ENCODE data around the gene MGP.

The MGP gene

DNA sequence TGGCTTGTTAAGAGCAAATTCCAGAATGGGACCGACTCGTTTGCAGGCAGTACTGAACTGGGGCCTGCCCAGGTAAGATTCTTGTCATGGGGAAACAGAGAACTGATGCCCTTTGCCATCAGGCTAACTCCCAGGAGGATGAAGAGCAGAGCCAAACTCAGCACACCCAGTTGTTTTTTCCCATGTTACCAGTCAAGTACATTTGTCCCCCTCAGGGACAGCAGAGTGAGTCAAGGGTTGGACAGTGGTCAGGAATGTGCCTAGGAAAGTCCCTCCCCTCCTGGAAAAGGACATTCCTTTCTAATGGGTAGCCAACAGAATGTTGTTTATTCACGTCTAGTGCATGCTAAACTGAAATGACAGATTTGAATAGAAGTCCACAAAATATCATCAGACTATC lies 43.9 kb downstream of the MGP start:
- DNase-seq (ENCODE audit: low read depth) = peak; percentile 68
- no peak overlapping the region for H3K4me3 ChIP-seq (ENCODE audit: low read length)
- TF ChIP-seq, protein P1, sequence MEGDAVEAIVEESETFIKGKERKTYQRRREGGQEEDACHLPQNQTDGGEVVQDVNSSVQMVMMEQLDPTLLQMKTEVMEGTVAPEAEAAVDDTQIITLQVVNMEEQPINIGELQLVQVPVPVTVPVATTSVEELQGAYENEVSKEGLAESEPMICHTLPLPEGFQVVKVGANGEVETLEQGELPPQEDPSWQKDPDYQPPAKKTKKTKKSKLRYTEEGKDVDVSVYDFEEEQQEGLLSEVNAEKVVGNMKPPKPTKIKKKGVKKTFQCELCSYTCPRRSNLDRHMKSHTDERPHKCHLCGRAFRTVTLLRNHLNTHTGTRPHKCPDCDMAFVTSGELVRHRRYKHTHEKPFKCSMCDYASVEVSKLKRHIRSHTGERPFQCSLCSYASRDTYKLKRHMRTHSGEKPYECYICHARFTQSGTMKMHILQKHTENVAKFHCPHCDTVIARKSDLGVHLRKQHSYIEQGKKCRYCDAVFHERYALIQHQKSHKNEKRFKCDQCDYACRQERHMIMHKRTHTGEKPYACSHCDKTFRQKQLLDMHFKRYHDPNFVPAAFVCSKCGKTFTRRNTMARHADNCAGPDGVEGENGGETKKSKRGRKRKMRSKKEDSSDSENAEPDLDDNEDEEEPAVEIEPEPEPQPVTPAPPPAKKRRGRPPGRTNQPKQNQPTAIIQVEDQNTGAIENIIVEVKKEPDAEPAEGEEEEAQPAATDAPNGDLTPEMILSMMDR (conservative IDR thresholded peaks at IDR 0.05; ENCODE audit: low read length) = no peak

GRCh38 chr12:14840616-14841015 lies 45.0 kb downstream of the MGP start:
- DNase-seq (ENCODE audit: low read depth) = no peak

GRCh38 chr12:14839262-14839661 lies 46.4 kb downstream of the MGP start:
- no peak overlapping the region for H3K4me3 ChIP-seq (ENCODE audit: low read length)
- TF ChIP-seq, protein P1 (conservative IDR thresholded peaks at IDR 0.05; ENCODE audit: low read length) = no peak
- no peak for DNase-seq (ENCODE audit: low read depth)

More at GRCh38 chr12:14840616-14841015, 45.0 kb downstream of the MGP start:
- H3K4me3 ChIP-seq (ENCODE audit: low read length) = no peak overlapping the region
- TF ChIP-seq, protein P1 (conservative IDR thresholded peaks at IDR 0.05; ENCODE audit: low read length) = no peak

DNA sequence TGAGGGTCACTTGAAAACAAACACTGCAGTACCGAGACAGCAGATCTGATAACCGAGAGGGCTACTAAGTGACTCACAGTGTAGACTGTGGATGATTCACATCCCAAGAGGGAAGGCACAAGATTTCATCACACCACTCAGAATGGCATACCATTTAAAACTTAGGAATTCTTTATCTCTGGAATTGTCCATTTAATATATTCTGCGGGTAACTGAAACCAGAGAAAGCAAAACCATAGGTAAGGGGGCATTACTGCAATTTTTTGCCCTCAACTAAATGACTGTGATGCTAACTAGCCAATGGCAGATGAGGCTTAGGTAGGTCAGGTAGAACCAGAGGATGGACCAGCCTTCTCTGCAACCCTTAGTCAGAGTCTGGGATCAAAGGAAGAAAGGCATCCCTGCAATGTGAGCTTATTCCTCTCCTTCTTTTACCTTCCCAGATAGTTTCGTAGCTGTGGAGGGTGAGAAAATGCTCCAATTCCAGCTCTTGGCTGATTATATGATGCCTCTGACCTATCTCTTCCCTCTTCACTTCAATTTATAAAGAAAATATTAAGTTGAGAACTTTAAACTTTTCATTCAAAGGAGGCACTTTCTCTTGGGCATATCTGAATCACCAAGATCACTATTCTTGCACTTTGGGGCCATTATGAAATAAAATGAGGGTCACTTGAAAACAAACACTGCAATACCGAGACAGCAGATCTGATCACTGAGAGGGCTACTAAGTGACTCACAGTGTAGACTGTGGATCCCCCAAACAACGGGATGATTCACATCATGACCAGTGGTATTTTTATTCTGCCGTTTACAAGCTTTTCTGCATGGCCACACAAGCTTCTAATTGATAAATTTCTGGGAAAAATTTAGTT lies 49.1 kb downstream of the MGP start:
- peak; percentile 76 for DNase-seq (ENCODE audit: low read depth)
- H3K4me3 ChIP-seq (ENCODE audit: low read length) = peak overlapping the region; percentile 7
- TF ChIP-seq, protein P1 (conservative IDR thresholded peaks at IDR 0.05; ENCODE audit: low read length) = no peak

DNA sequence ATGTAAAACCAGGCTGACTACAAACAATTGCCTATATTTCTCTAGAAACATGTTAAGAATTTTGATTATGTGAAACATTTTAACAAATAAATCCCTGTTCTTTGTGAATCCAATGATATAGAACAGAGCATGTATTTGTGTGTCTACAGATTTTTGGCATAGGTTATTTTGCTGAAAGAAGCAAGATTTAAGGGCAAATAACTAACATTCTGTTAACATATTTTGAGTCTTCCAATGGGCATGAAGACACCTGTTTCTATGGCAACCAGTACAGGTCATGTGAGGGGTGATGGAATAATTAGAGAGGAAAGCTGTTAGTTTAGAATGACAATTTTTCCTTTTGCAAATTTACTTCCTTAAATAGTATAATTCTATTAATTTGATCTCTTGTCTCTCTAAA lies 51.1 kb downstream of the MGP start:
- H3K4me3 ChIP-seq (ENCODE audit: low read length) = no peak overlapping the region
- no peak for DNase-seq (ENCODE audit: low read depth)
- TF ChIP-seq, protein P1 (conservative IDR thresholded peaks at IDR 0.05; ENCODE audit: low read length) = no peak

DNA sequence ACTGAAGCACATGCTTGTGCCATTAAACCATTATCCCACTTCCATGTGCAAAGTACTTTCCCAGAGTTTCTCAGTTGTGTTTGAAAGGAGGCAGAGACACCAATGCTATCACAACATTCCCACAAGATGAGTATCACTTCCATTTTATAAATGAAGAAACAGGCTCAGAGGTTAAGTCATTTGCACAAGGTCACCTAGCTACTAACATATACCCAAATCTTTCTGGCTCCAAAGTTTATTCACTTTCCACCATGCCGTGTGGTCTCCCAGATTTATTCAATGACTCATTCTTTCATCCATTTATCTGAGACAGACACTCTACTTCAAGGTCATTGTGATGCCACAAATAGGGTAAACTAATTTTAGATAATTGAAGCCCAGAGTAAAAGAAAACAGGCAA lies 51.7 kb downstream of the MGP start:
- peak; percentile 17 for DNase-seq (ENCODE audit: low read depth)

More for the DNA sequence above, 51.7 kb downstream of the MGP start:
- TF ChIP-seq, protein P1 (conservative IDR thresholded peaks at IDR 0.05; ENCODE audit: low read length) = no peak
- no peak overlapping the region for H3K4me3 ChIP-seq (ENCODE audit: low read length)
